HepG2 (cell line): Measurements from ENCODE around the gene TMEM44. TPM values are rescaled to one million over a fixed set of nuclear protein-coding genes. Genes with fewer than 3 reads are reported as not detected.

Experiments
- ATAC-seq: fragments of 200-7000 bp; cut with Tn5 transposase; 3 replicates; pipeline ENCODE4 v1.9.1; 2020; ENCODE audit warnings: mild to moderate bottlenecking, moderate library complexity
- BruUV-seq: library from RNA; stranded (reverse); fragments of 400-500 nt; replicated peaks from 2 replicates; lab custom pipeline; 2021; lab: Mats Ljungman, UMichigan
- CTCF ChIA-PET: fragments of 300-600 bp; formaldehyde crosslinking; extraction: SDS; loops from one replicate; lab custom pipeline; 2021; ENCODE audit warnings: low total read pairs, inconsistent platforms, low intra/inter-chr PET ratio; lab: Yijun Ruan, JAX
- POLR2A ChIA-PET: fragments of 350-600 bp; sonication (Branson Sonifier 250); formaldehyde crosslinking; loops from one replicate; lab custom pipeline; 2020; ENCODE audit warnings: antibody characterized with exemption, inconsistent platforms; lab: Yijun Ruan, JAX
- DNase-seq: peaks from one replicate; pipeline ENCODE4 v3.0.0-alpha.2; 2015; ENCODE audit warnings: low spot score
- FAIRE-seq: peaks from 3 replicates; lab custom pipeline; 2011; peaks lifted over from hg19 to GRCh38; lab: Jason Lieb, UNC
- H2AFZ ChIP-seq: one replicate; pipeline ENCODE4 v1.6.1; 2011; ENCODE audit warnings: low read length, inconsistent platforms
- H3K27ac ChIP-seq: fragments of 300-600 bp; 3 replicates; pipeline ENCODE4 v1.8.0; 2011; ENCODE audit warnings: mixed run types, mild to moderate bottlenecking, mixed read lengths, low read length, inconsistent platforms; ENCODE audit not compliant: insufficient read depth; ENCODE audit errors: extremely low read length
- H3K27me3 ChIP-seq, 2 experiments: fragments of 200-600 bp in 1 of 2; 2 replicates in 1 of 2; 3 replicates in 1 of 2; pipeline versions ENCODE4 v1.6.0 to v1.8.0; 2011; ENCODE audit warnings: low read length in 2 of 2, mild to moderate bottlenecking in 2 of 2, moderate library complexity in 2 of 2, inconsistent platforms in 1 of 2; ENCODE audit not compliant: insufficient read depth in 2 of 2, control insufficient read depth in 1 of 2
- H3K36me3 ChIP-seq, 2 experiments: fragments of 200-600 bp in 1 of 2; replicated peaks in 1 of 2; 2 replicates in 1 of 2; 3 replicates in 1 of 2; pipeline versions ENCODE4 v1.5.1 to v1.8.0; 2011; ENCODE audit warnings: low read length in 2 of 2, inconsistent platforms in 1 of 2; ENCODE audit not compliant: insufficient read depth in 2 of 2, control insufficient read depth in 1 of 2
- H3K4me1 ChIP-seq: 2 replicates; pipeline ENCODE4 v1.5.1; 2012; ENCODE audit warnings: low read length, inconsistent platforms; ENCODE audit not compliant: insufficient read depth
- H3K4me2 ChIP-seq: 2 replicates; pipeline ENCODE4 v1.6.0; 2011; ENCODE audit warnings: low read depth, low read length, inconsistent platforms
- H3K4me3 ChIP-seq, 3 experiments: fragments of 200-600 bp in 1 of 3; sonication (generic), shearing (Covaris generic) in 1 of 3; replicated peaks in 1 of 3; 2 replicates each; pipeline ENCODE4 v1.5.1; 2011 to 2016; ENCODE audit warnings: low read length in 3 of 3, inconsistent platforms in 2 of 3, low read depth in 2 of 3, mild to moderate bottlenecking in 2 of 3, control low read depth in 1 of 3, mixed read lengths in 1 of 3; ENCODE audit not compliant: insufficient read depth in 1 of 3
- H3K79me2 ChIP-seq: one replicate; pipeline ENCODE4 v1.6.1; 2011; ENCODE audit warnings: low read length, inconsistent platforms; ENCODE audit not compliant: insufficient read depth
- H3K9ac ChIP-seq: 2 replicates; pipeline ENCODE4 v1.6.0; 2011; ENCODE audit warnings: mild to moderate bottlenecking, low read depth, low read length, inconsistent platforms; ENCODE audit not compliant: insufficient read depth
- H3K9me3 ChIP-seq: 2 replicates; pipeline ENCODE4 v1.5.1; 2012; ENCODE audit warnings: mild to moderate bottlenecking, low read length
- H4K20me1 ChIP-seq: 2 replicates; pipeline ENCODE4 v1.6.0; 2011; ENCODE audit warnings: inconsistent platforms, mild to moderate bottlenecking, low read length, moderate library complexity; ENCODE audit not compliant: insufficient read depth
- EED ChIP-seq: sonication (generic); formaldehyde crosslinking; IDR thresholded peaks from 2 replicates; pipeline ENCODE4 v1.5.0; 2020; ENCODE audit warnings: mild to moderate bottlenecking, missing genetic modification reagents
- ELF4 ChIP-seq: sonication (generic); formaldehyde crosslinking; IDR thresholded peaks from 2 replicates; pipeline ENCODE4 v1.5.0; 2020; ENCODE audit warnings: missing genetic modification reagents, mild to moderate bottlenecking, moderate library complexity, borderline replicate concordance
- GATAD2A ChIP-seq: IDR thresholded peaks from 2 replicates; pipeline ENCODE4 v1.6.1; 2016
- GFI1 ChIP-seq: sonication (generic); formaldehyde crosslinking; IDR thresholded peaks from 2 replicates; pipeline ENCODE4 v1.5.0; 2020; ENCODE audit warnings: missing genetic modification reagents, mild to moderate bottlenecking, borderline replicate concordance
- HNRNPLL ChIP-seq: fragments of 200-400 bp; formaldehyde crosslinking; IDR thresholded peaks from 2 replicates; pipeline ENCODE4 v1.6.1; 2017; ENCODE audit warnings: mild to moderate bottlenecking, low read depth, low read length; ENCODE audit not compliant: poor library complexity, severe bottlenecking
- MTF2 ChIP-seq: sonication (generic); formaldehyde crosslinking; IDR thresholded peaks from 2 replicates; pipeline ENCODE4 v1.5.0; 2020; ENCODE audit warnings: missing genetic modification reagents, borderline replicate concordance
- NAIF1 ChIP-seq: sonication (generic); formaldehyde crosslinking; IDR thresholded peaks from 2 replicates; pipeline ENCODE4 v1.5.0; 2020; ENCODE audit warnings: mild to moderate bottlenecking, missing genetic modification reagents, borderline replicate concordance
- RNF219 ChIP-seq: sonication (generic); formaldehyde crosslinking; IDR thresholded peaks from 2 replicates; pipeline ENCODE4 v1.5.0; 2020; ENCODE audit warnings: mild to moderate bottlenecking, missing genetic modification reagents
- TBX2 ChIP-seq: sonication (generic); formaldehyde crosslinking; IDR thresholded peaks from 2 replicates; pipeline ENCODE4 v1.5.0; 2020; ENCODE audit warnings: missing genetic modification reagents, mild to moderate bottlenecking, borderline replicate concordance
- TSC22D2 ChIP-seq: sonication (generic); formaldehyde crosslinking; IDR thresholded peaks from 2 replicates; pipeline ENCODE4 v1.5.1; 2020; ENCODE audit warnings: missing genetic modification reagents, mild to moderate bottlenecking, borderline replicate concordance
- ZBTB14 ChIP-seq: sonication (generic); formaldehyde crosslinking; IDR thresholded peaks from 2 replicates; pipeline ENCODE4 v1.4.0; 2020; ENCODE audit warnings: missing genetic modification reagents
- ZNF121 ChIP-seq: sonication (generic); formaldehyde crosslinking; IDR thresholded peaks from 2 replicates; pipeline ENCODE4 v1.5.0; 2020; ENCODE audit warnings: mild to moderate bottlenecking, missing genetic modification reagents
- ZNF17 ChIP-seq: sonication (generic); formaldehyde crosslinking; IDR thresholded peaks from 2 replicates; pipeline ENCODE4 v1.5.0; 2020; ENCODE audit warnings: mild to moderate bottlenecking, missing genetic modification reagents
- ZNF34 ChIP-seq: sonication (generic); formaldehyde crosslinking; IDR thresholded peaks from 2 replicates; pipeline ENCODE4 v1.4.0; 2020; ENCODE audit warnings: mild to moderate bottlenecking, missing genetic modification reagents, borderline replicate concordance
- ZNF431 ChIP-seq: sonication (generic); formaldehyde crosslinking; IDR thresholded peaks from 2 replicates; pipeline ENCODE4 v1.9.0; 2022; ENCODE audit warnings: missing genetic modification reagents, low read depth, mild to moderate bottlenecking, borderline replicate concordance
- ZNF605 ChIP-seq: sonication (generic); formaldehyde crosslinking; IDR thresholded peaks from 2 replicates; pipeline ENCODE4 v1.8.0; 2022; ENCODE audit warnings: mild to moderate bottlenecking, missing genetic modification reagents
- ZNF615 ChIP-seq: sonication (generic); formaldehyde crosslinking; IDR thresholded peaks from 2 replicates; pipeline ENCODE4 v1.5.0; 2020; ENCODE audit warnings: mild to moderate bottlenecking, missing genetic modification reagents, borderline replicate concordance
- ZNF75D ChIP-seq: sonication (generic); formaldehyde crosslinking; IDR thresholded peaks from 2 replicates; pipeline ENCODE4 v1.8.1; 2023; ENCODE audit warnings: missing genetic modification reagents, mild to moderate bottlenecking, borderline replicate concordance
- ZNF878 ChIP-seq: sonication (generic); formaldehyde crosslinking; IDR thresholded peaks from 2 replicates; pipeline ENCODE4 v1.8.1; 2023; ENCODE audit warnings: mild to moderate bottlenecking, missing genetic modification reagents, moderate library complexity
- WGBS: methylation state at CpG from one replicate; pipeline ENCODE4 v1.1.6; 2017; ENCODE audit warnings: low lambda C conversion rate; 5-methylcytosine and 5-hydroxymethylcytosine counted together
- in situ Hi-C: cut with HindIII; loops from 2 replicates; pipeline ENCODE4 v1.10.0; 2017; ENCODE audit warnings: low pct_unique_long_range_greater_than_20kb; ENCODE audit not compliant: extremely low pct_ligation_motif_present
- intact Hi-C: fragments of 100-400 bp; cut with micrococcal nuclease; formaldehyde crosslinking; loops from one replicate; pipeline ENCODE4 v1.10.0; 2022; ENCODE audit not compliant: unreplicated experiment
- polyA plus RNA-seq, 8 experiments: library from polyadenylated mRNA; depleted of rRNA in 3 of 8; stranded (reverse) in 7 of 8; unstranded in 1 of 8; fragments of >200 nt; fragmentation: Illumina TruSeq in 4 of 8; extraction: Trizol in 4 of 8; gene quantifications; 2 replicates each; pipeline versions ENCODE4 v1.2.1 to v1.2.3, GENCODE V29; 2011 to 2016; ENCODE audit warnings: low read depth in 4 of 8, missing spikeins in 1 of 8, mixed read lengths in 1 of 8; ENCODE audit not compliant: insufficient read depth in 1 of 8
- total RNA-seq, 5 experiments: library from RNA; depleted of rRNA; stranded (reverse); fragments of >200 nt; fragmentation: Illumina TruSeq; extraction: Trizol; gene quantifications; 2 replicates each; pipeline ENCODE4 v1.2.3, GENCODE V29; 2016; ENCODE audit warnings: low read depth in 1 of 5

Gene TMEM44
- total and polyA plus RNA-seq, 2 of the 13 experiments (the other 11 are each of a cell fraction or from before 2014, with no cell fraction given) = 7.3 to 13.8 TPM

- TF ChIP-seq EED (CRISPR knock-in tag) = no peak
Observed at GRCh38 chr3:194682694-194683310, 49.6 kb upstream of the TMEM44 start (continued).

- Histone ChIP-seq H3K9ac (no peak overlapping the region), H4K20me1 (no peaks in the 10 kb centered on the region), H3K4me3 (peak overlapping the region in 1 of 3 experiments; percentile 59; a peak in 2 of 6 replicates), H3K27me3 (peaks cover 0 to 31% of the 10 kb centered on the region in 2 experiments; a peak in 1 of 5 replicates), H3K27ac (no peak overlapping the region), H3K79me2 (no peaks in the 10 kb centered on the region), H3K4me2 (peak overlapping the region; percentile 86), H3K4me1 (peaks cover 45% of the 10 kb centered on the region), H3K9me3 (no peaks in the 10 kb centered on the region), H2AFZ (no peak overlapping the region), H3K36me3 (no peaks in the 10 kb centered on the region)
- in situ Hi-C loops (loop anchor here (10.0 kb wide), 2 partner anchors 63 to 273 kb away; no protein-coding TSS in a partner anchor), intact Hi-C loops (loop anchor here (2.0 to 10.0 kb wide), 6 partner anchors 63 to 843 kb away; no protein-coding TSS in a partner anchor)
- FAIRE-seq (no peak), ATAC-seq (no peak), DNase-seq (no peak)
- BruUV-seq = no TSS peak
- ChIA-PET POLR2A (interaction anchor here (0.6 to 2.6 kb wide), 9 partner anchors 8 to 861 kb away, joined by 3 to 19 read pairs (median 4); partner anchors contain the start of genes LSG1, PPP1R2 and XXYLT1), CTCF (interaction anchor here (0.9 to 1.9 kb wide), 6 partner anchors 10 to 578 kb away, joined by 3 to 13 read pairs (median 4); partner anchors contain the start of gene LSG1)
- 5% methylated on average over 3 of the region's 4 CpGs for WGBS
- TF ChIP-seq ZNF121 (CRISPR knock-in tag) (0 out of 2 replicates have a peak, but pooled peaks have one; percentile 14), ZNF605 (CRISPR knock-in tag) (no peak), TBX2 (no peak), ZNF75D (CRISPR knock-in tag) (0 out of 2 replicates have a peak, but pooled peaks have one; percentile 65), ZNF34 (CRISPR knock-in tag) (no peak), ZNF17 (CRISPR knock-in tag) (0 out of 2 replicates have a peak, but pooled peaks have one; percentile 35), ELF4 (CRISPR knock-in tag) (no peak), GATAD2A (CRISPR knock-in tag) (no peak), HNRNPLL (no peak), ZNF431 (CRISPR knock-in tag) (no peak), NAIF1 (CRISPR knock-in tag) (peak; percentile 74), RNF219 (CRISPR knock-in tag) (peak; percentile 57; the same call in 1 of the 2 replicates), ZNF878 (CRISPR knock-in tag) (no peak), ZNF615 (0 out of 2 replicates have a peak, but pooled peaks have one; percentile 55), MTF2 (CRISPR knock-in tag) (peak; percentile 23; the same call in 1 of the 2 replicates), TSC22D2 (CRISPR knock-in tag) (no peak), GFI1 (CRISPR knock-in tag) (peak; percentile 31; the same call in 1 of the 2 replicates), ZBTB14 (CRISPR knock-in tag) (no peak)
Observed at GRCh38 chr3:194682189-194682693, 49.0 kb upstream of the TMEM44 start.
